ENCODE data around the gene SLC16A12.
"Not testable (repeated sequence)": the region's sequence is repeated elsewhere in the genome, so short reads cannot be mapped to it uniquely, and the experiment has no call there.

Gene SLC16A12

GRCh38 chr10:89548673-89549072, 13.3 kb upstream of the SLC16A12 start:
- no peak for DNase-seq

DNA sequence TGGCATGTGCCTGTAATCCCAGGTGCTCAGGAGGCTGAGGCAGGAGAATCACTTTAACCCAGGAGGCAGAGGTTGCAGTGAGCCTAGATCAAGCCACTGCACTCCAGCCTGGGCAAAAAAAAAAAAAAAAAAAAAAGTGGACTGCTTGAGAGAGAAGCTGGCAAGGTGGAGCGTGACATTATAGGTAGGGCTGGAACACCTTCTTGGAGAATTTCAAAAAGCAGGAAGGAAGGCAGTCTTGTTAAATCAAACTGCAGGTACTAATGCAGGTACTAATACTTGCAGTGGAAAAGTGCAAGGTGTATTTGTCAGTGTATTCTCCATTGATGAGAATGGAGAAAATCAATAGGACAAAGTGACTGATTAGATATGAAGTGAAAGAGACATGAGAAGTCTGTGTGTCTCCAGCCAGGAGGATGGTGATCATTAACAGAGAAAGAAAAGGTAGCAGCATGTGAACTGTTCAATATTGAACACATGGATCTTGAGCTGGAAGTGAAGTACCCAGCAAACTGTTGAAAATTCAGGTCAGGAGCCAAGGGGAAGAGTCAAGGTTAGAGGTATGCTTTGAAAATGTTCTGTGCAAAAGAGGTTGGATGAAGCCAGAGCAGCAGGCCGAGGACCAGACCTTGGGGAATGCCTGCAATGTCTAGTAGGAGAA, 12.6 kb upstream of the SLC16A12 start:
- no peak for DNase-seq

DNA sequence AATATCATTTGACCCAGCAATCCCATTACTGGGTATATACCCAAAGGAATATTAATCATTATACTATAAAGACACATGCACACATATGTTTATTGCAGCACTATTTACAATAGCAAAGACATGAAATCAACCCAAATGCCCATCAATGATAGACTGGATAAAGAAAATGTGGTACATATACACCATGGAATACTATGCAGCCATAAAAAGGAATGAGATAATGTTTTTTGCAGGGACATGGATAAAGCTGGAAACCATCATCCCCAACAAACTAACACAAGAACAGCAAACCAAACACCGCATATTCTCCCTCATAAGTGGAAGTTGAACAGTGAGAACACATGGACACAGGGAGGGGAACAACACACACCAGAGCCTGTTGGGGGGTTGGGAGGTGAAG, 11.3 kb upstream of the SLC16A12 start:
- not testable (repeated sequence) for DNase-seq

- no peak for DNase-seq
Measured at GRCh38 chr10:89543841-89544240, 8.4 kb upstream of the SLC16A12 start.

DNA sequence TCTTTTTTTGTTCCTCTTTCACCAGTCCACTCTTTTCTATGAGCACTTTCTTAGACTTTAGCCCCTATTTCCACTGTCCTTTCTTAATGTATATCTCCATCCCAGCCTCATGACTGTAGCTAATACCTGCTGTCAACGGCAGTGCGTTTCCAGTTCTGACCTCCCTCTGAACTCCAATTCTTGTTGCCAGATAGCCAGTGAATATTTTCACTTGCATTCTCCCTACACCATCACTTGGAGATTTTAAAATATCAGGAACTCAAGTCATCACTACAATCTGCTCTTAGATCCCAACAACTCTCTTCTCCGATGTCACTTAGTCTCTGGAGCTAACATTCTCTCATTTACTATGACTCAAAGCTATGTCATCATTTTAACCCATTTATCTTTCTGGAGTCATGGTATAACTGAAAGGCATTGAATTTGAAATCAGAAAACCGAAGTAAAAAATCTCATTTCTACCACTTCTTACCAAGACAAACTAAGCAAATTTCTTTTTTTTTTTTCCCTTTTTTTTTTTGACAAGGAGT, 5.1 kb upstream of the SLC16A12 start:
- no peak for DNase-seq

GRCh38 chr10:89537364-89537763, 2.0 kb upstream of the SLC16A12 start:
- no peak for DNase-seq

DNA sequence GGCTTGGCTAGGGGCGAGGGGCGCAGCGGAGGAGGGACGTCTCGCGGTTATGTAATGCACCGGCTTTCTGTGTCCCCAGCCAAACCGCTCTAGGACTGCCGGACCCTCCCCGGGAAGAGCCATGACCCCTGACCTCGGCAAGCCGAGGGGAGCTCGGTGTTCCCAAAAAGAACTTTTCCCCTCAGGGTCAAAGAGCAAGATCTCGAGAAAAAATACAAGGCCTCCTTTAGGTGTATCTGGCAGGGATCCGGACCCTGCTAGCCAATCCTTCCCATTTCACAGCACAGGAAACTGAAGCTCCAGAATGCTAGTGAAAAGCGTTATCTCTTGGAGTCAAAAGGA, 590 bp upstream of the SLC16A12 start:
- DNase-seq, result no peak

DNA sequence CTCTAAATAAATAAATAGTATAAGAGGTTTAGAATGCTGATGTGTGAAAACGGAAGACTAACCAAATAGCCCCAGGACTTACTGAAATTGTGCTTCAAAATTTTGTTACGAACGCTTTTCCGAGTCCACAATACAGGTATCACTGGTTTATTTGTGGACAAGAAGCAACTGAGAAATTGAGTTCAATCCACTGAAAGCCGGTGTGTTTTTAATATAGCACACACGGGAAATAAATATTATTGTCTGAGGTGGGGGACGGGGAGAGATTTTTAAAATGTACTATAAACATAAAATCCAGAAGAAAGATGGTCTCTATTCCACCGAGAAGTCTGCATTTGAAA, 598 bp downstream of the SLC16A12 start:
- DNase-seq, result no peak

DNA sequence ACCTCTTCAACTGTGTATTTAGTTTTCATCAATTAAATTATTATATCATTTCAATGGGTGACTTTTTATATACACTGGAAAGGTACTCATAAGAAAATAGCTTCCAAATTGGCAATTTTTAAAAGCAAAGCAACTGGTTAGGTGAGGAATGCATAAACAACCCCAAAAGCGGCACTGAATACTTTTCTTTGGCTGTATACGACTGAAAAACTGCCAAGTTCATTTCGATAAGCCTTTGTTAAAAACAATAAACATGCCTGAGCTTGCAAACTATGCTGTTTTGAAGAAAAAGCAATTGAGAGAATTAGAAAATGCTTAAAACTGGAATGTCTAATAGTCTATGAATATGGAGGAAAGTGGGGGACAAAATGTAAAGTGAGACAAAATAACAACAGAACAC, 2.9 kb downstream of the SLC16A12 start:
- no peak for DNase-seq

DNA sequence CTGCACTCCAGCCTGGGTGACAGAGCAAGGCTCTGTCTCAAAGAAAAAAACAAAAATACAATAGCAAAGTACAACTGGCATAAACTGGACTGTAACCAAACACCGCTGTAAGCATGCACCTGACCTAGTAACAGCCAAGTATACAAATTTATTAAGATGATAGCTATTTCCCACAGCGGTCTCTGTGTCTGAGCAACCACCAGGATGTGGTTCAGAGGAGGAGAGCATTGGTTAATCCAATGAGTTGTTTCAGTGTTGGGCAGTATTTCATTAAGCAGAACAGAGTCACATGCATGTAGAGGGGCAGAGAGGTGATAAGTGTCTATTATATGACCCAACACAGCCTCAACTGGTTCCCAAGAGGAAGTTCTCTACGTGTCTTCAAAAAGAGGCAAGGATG, 4.0 kb downstream of the SLC16A12 start:
- DNase-seq, result no peak

DNA sequence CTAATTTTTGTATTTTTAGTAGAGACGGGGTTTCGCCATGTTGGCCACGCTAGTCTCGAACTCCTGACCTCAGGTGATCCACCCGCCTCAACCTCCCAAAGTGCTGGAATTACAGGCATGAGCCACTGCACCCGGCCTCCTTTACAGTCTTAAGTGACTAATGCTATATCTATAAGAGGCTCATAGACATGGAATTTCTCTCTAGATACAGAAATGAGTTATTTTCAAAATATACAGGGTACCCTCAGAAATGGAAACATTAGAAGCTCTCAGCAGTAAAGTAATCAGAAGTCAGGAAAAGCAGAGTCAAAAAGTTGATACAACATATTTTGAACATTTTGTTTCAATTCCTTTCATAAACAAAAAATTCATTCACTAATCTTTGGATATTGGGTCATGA, 5.7 kb downstream of the SLC16A12 start:
- DNase-seq, result not testable (repeated sequence)

- no peak for DNase-seq
Measured at GRCh38 chr10:89526358-89526757, 9.0 kb downstream of the SLC16A12 start.

DNA sequence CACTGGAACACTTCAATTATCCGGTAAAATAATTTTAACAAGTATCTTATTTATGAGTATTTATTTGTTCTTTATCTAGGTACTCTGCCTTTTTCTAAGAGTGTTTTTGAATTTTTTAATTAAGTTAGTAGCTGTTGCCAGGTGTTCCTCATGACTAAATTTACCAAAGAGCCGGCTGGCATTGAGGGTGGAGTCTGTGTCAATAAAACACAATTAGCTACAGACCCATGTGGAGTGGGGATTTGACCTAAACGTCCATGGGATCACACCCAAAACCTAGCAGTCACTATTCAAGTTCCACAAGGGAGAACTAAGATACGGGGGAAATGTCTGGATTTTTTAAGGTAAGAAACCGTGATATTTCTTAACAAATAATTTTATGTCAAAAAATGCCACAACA, 9.8 kb downstream of the SLC16A12 start:
- no peak for DNase-seq

DNA sequence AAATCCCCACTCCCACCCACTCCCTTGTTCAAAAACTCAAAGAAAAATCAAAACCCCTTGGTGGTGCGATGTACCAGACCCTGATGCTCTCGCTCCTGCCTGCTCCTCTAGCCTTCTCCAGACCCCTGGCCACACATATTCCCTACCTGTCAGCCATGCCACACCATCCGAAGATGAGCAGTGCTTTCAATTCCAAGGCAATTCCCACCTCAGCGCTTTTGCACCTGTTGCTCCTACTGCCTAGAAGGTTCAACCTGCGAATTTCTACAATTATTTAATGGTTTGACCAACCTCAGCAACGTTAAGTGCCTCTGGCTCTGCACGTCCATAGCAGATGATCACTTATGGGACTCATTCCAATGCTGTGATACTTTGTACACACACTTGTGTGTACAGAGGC, 11.1 kb downstream of the SLC16A12 start:
- DNase-seq, result no peak

DNA sequence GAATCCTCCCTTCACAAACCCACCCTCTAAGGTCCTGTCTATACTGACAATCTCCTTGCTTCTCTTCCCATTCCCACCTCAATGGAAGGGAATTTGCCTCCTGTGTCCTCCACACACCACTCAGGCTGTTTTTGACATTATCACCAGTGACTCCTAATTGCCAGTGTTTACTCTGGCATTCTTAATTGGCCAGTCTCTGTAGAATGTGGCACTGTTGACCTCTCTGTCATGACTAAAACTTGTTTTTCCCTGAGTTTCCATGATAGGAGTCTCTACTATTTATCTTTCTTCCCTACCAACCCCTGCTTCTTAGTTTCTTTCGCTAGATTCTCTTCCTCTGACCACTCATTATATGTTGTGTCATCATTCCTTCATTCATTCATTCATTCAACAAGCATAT, 12.1 kb downstream of the SLC16A12 start:
- no peak for DNase-seq

GRCh38 chr10:89522463-89522862, 12.9 kb downstream of the SLC16A12 start:
- no peak for DNase-seq

GRCh38 chr10:89521368-89521767, 14.0 kb downstream of the SLC16A12 start:
- no peak for DNase-seq

DNA sequence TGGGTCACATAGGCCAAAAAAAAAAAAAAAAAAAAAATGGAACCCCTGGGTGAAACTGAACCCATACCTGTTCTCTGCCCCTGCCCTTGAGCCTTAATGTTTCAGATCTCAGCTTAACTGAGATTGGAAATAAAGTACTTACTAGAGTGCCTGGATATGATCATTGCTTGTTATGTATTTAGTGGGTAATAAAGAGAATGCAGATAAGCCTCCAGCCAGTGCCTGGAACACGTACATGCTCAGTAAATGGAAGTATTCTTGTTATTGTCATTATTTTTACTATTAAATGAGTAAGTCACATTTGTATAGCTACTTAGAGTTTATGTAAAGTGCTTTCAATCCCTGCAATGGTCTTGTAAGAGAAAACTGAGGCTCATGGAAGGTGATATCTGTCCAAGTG, 14.7 kb downstream of the SLC16A12 start:
- no peak for DNase-seq

GRCh38 chr10:89518876-89519842, 16.2 kb downstream of the SLC16A12 start:
- DNase-seq, result no peak

GRCh38 chr10:89518108-89518507, 17.3 kb downstream of the SLC16A12 start:
- no peak for DNase-seq

DNA sequence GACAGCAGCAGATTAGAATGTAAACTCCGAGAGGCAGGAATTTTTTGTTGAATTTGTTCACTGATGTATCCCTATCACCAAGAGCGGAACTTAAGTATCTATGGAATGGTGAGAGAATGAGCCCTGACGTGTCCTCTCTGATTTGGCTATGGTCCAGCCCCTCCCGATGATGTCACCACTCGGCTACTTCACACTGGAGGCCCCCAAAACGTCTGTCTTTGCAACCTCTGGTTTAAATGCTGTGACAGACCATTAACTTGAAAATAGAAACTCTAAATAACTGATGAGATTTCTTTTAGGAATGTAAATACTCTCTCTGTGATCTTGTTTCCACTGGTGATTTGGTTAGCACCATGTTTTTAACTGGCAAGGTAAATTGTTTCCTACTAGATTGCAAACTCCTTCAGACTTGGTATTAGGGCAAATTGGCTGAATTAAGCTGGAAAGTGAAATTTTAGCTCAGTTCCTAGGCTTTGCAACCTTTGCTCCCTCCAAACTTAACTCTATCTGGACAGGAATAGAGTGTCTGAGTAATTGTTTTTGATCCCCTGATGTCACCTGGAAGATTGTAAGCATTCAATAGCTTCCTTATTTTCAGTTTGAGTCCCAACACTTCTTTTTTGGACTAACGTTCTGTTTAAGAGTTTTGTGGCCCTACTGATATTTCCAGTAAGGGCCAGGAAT, 19.1 kb downstream of the SLC16A12 start:
- DNase-seq, result no peak

- DNase-seq, result no peak
Measured at GRCh38 chr10:89515031-89515841, 20.2 kb downstream of the SLC16A12 start.

DNA sequence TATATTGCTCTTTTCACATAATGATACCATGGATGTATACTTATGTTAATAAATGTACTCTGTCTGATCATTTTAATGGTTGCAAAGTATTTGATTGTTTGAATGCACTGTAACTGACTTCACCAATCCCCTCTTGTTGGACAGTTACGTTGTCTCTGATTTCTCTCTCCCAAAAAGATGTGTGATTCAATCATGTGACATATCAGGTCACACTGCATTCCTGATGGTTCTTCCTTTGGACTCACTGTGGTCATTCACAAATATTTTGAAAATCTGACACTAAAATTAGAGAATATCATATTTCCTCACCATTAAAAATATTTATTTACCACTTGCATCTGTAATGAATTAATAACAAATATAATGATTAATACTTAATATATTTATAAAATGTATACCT, 22.2 kb downstream of the SLC16A12 start:
- DNase-seq, result no peak

All from hippocampal formation (tissue), 2 donors.